Measurements from ENCODE around the gene CDO1.
"Not testable (repeated sequence)": the region's sequence is repeated elsewhere in the genome, so short reads cannot be mapped to it uniquely, and the experiment has no call there.

Gene CDO1

GRCh38 chr5:115829913-115830312 is 13.5 kb upstream of the CDO1 start:
- DNase-seq (ENCODE audit: low spot score): no peak

GRCh38 chr5:115825948-115826347 is 9.5 kb upstream of the CDO1 start:
- no peak for DNase-seq (ENCODE audit: low spot score)

DNA sequence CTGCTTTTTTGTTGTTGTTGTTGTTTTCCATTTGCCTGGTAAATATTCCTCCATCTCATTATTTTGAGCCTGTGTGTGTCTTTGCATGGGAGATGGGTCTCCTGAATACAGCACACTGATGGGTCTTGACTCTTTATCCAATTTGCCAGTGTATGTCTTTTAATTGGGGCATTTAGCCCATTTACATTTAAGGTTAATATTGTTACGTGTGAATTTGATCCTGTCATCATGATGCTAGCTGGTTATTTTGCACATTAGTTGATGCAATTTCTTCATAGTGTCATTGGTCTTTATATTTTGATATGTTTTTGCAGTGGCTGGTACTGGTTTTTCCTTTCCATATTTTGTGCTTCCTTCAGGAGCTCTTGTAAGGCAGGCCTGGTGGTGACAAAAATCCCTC is 8.5 kb upstream of the CDO1 start:
- not testable (repeated sequence) for DNase-seq (ENCODE audit: low spot score)

DNA sequence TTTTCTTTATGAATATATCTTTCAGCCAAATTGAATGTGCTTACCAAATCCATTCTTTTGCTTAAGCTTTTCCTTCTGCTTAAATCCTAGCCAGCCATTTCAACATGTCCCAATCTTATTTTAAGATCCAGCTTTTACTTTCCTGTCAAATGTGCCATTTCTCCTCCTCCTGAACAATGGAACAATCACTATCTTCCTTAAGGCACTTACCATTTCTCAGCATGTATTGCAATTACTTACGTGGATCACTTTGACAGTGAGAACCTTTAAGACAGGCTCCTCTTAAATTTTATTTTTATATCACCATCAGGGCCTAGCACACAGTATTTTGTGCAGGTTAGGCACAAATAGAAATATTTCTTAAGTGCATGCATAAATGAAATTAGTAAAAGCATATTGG is 4.4 kb upstream of the CDO1 start:
- no peak for DNase-seq (ENCODE audit: low spot score)

GRCh38 chr5:115818821-115819220 is 2.4 kb upstream of the CDO1 start:
- no peak for DNase-seq (ENCODE audit: low spot score)

- DNase-seq (ENCODE audit: low spot score): no peak
Observed at GRCh38 chr5:115817386-115817785, 927 bp upstream of the CDO1 start.

DNA sequence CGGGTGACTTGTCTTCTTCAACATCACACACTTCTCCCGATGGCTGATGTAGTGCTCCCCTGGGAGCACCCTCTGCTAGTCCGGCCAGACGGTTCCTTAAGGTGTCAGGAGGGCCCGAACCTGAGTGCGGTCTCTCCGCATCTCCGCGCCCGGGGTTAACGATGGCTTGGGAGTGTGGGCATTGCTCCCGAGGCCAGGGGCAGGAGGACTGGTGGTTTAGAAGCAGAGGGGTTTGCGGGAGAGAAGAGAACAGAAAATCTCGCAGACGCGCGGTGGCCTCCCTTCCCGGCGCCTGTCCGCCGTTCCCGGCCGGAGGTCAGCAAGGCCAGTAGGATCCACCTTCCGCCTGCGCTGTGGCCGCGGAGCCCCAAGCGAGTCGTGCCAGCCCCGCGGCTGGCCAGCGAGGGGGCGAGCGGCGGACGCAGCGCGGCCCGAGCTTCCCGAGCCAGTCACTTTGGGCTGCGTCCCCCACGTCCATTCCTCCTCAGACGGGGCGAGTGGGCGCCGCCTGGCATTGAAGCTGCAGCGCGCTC is 700 bp downstream of the CDO1 start:
- no peak for DNase-seq (ENCODE audit: low spot score)

DNA sequence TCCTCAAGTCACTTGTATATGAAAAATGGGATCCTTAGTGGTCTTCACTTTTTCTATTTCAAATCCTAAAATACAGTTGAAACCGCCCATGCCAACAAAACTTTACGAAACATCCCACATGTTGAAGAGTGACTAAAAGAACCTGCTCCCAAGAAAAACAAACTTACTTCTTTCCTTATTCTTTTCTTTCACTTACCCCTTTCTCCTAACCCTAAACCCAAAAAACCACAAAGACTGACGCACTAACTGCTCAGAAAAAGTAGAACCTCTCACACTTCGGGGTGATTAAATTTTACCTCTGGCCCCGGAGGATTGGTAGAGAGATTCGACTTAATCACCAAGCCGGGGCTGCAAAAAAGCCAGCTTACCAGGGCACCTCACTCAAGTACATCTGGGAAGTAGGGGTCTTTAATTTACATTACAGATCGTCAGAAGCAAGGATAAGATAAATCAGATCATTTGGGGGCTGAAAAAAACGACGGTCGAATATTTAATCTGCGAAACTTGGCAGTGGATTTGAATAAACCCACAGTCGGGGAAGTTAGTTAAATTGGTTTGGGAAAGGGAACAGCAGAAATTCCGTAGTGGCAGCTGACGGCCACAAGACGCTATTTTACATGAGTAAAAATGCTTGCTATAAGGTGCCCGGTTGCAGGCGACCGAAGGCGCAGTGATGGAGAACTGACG is 1.3 kb downstream of the CDO1 start:
- no peak for DNase-seq (ENCODE audit: low spot score)

DNA sequence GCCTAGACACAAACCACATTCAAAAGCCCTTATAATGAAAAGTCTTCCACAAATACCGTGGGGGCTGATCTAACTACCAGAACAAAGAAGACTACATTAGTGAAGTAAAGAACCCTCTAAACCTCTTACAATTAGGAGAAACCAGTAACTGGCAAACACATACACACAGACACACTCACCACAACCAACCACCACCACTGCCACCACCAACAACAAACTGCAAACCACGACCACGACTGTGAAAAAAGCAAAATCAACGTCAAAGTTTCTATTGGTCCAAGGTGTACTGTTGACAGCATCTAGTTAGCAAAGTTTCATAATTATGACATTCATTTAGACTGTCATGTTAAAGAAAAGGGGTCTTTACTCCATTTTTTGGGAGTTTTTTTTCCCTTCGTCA is 2.7 kb downstream of the CDO1 start:
- DNase-seq (ENCODE audit: low spot score): no peak

DNA sequence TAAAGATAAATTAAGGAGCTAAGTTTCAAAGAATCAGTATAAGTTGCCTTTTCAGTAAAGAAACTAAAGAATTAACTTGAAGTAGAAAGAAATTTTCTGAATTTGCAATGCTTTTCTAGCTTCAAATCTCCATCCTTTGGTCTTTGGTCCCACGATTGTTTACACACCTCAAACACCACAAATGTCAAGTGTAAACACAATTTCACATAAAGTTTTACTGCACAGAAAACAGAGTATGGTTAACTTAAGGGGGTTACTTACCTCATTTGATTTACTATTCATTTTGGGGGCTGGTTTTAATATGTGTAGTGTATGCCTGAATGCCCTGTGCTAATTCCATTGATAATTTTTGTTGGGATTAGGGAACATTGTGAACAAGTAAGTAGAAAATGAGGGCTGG is 4.1 kb downstream of the CDO1 start:
- no peak for DNase-seq (ENCODE audit: low spot score)

- no peak for DNase-seq (ENCODE audit: low spot score)
Observed at GRCh38 chr5:115811406-115811805, 5.1 kb downstream of the CDO1 start.

- DNase-seq (ENCODE audit: low spot score): no peak
Observed at GRCh38 chr5:115810761-115811160, 5.7 kb downstream of the CDO1 start.

DNA sequence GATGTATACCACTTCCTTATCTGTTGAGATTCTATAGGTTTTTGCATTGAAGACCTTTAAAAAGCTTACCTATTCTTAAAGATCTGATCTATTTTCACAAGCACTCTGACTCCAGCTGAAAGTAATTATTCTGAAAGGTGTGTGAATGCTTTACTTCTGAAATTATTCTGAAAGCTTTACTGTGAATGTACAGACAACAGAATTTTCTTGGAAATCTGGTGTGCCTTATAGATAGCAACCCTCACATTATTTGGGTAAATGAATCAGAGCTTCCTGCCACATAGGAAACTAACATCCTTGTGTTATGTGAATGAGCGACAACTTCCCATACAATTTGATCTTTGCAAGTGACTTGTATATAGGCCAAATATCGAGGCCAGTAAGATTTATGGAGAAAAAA is 6.5 kb downstream of the CDO1 start:
- DNase-seq (ENCODE audit: low spot score): no peak

GRCh38 chr5:115808066-115808465 is 8.4 kb downstream of the CDO1 start:
- DNase-seq (ENCODE audit: low spot score): not testable (repeated sequence)

GRCh38 chr5:115807654-115808052 is 8.8 kb downstream of the CDO1 start:
- no peak for DNase-seq (ENCODE audit: low spot score)

DNA sequence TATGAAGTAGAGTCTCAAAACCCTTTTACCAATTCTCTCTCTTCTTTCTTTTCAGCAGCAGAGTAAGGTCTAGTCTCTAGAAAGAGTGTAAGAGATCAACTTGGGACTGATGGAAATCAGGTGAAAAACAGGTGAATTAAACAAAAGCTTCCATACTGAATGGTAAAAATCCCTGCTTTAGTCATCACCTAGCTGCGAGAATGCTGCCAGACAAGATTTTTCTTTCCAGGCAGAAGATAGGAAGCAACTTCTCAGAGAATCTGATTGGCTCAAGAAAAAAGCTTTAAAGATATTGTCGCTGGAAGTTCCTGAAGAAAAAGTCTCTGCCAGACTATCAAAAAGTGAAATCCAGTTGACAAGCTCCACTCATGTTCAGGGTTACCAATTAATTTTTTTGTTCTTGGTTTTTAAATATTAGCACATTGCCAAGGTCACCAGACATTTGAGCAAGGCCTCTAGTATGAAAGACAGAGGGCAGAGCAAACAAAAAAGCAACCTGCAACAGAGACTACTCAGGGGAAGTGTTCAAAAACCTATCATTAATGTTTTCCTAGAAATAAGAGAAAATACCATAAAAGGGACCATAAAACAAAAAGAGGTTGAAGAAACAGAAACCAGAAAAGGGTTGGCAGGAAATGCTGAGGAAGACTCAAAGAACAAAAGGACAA is 9.3 kb downstream of the CDO1 start:
- DNase-seq (ENCODE audit: low spot score): no peak

DNA sequence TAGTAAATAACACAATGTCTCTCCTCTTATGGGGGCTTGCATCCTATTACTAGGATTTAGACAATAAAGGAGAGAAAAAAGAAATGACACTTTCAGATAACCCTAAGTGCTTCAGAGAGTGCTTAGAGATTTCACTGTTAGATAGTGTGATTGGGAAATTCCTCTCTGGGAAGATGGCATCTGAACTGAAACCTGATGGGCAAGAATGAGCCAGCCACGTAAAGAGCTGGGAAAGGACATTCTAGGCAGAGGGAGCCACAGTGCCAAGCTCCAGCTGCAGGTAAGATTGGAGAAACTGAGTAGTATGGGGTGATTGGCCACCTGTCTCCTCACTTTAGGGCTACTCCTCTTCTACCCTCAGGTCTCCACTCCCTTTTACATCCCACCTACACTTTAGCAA is 14.5 kb downstream of the CDO1 start:
- DNase-seq (ENCODE audit: low spot score): no peak

- DNase-seq (ENCODE audit: low spot score): no peak
Observed at GRCh38 chr5:115801152-115801551, 15.3 kb downstream of the CDO1 start.

DNA sequence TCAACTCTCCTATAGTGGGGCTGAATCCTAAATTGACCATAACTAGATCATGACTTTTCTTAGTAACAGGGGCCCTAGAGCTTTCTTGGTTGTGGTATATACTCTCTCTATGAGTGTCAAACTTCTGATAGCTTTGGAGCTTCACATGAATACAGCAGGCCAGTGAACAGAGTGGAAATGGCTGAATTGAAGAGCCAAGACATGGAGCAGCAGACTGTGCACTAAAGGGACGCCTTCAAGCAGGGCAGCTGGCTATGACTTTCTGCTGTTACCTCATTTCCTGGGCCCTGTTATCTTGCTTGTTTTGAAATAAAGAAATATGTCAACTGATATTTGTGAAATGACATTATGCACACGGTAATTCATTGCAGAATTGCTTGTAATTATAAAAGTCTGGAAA is 16.4 kb downstream of the CDO1 start:
- no peak for DNase-seq (ENCODE audit: low spot score)

DNA sequence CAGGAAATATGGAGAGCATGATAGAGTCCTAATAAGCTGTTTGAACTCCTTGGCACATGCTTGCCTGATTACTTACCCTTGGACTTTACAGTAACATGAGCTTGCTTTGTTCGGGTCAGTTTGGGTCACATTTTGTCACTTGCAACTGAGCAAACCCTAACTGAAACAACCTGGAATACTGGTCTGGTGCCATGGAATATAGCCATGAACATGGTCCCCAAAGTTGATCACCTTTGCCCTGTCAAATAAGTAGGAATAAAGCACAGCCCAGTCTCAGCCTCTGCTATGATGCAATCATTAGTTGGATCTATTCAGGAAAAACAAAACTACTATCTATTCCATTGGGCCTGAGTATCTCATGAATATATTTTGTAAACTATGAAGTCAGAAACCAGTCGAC is 18.2 kb downstream of the CDO1 start:
- no peak for DNase-seq (ENCODE audit: low spot score)

DNA sequence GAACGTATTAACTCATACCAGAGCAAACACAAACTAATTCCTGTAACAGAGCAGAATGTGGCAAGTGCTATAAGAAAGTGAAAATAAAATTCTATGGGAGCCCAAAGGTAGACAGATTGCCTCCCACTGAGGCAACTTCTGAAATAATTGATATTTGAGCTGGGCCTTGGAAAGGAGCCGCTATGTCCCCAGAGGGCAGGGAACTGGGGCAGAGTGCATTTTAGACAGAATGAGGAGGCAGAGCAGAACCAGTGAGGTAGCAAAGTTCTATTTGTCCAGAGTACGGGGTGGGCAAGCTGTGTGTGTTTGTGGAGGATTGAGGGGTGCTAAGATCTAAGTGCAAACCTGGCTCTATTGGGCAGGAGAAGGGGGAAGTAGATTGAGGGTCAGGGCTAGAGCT is 19.8 kb downstream of the CDO1 start:
- DNase-seq (ENCODE audit: low spot score): no peak

DNA sequence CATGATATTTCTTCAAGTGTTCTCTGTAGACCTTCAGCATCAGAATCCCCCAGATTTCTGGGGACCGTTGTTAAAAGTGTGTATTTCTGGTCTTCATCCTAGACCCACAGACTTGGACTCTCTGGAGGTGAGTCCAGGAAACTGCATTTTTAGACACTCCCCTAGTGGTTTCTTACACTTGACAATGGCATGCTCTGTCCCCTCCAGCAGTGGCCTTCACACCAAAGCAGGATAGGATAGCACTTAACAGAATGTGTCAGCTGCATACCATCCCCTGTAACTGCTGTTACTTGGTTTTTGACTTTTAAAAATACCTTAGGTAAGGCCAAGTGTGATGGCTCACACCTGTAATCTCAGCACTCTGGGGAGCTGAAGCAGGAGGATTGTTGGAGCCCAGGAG is 20.8 kb downstream of the CDO1 start:
- no peak for DNase-seq (ENCODE audit: low spot score)

GRCh38 chr5:115788440-115788839 is 28.0 kb downstream of the CDO1 start:
- no peak for DNase-seq (ENCODE audit: low spot score)

- no peak for DNase-seq (ENCODE audit: low spot score)
Observed at GRCh38 chr5:115787426-115787825, 29.0 kb downstream of the CDO1 start.

Measured in hepatic stellate cell (primary cell).